Body of pancreas (tissue), 4 donors: Measurements from ENCODE around the gene CORIN. TPM values are rescaled to one million over a fixed set of nuclear protein-coding genes. Genes with fewer than 3 reads are reported as not detected.
A peak's percentile ranks its signal among the peaks of the same experiment; 100 is the strongest.

Experiments
- ATAC-seq: fragments of 150-250 bp; one replicate; pipeline ENCODE4 v1.9.1; 2016
- DNase-seq, 4 donors: peaks; one replicate each; pipeline ENCODE4 v3.0.0-alpha.2; 2019
- H3K27ac ChIP-seq, 4 donors: fragments of 200-600 bp; sonication (generic); 1 replicate in 3 of 4; 2 replicates in 1 of 4; pipeline versions ENCODE4 v1.5.1 to v1.6.1; 2016 to 2019; ENCODE audit warnings: mild to moderate bottlenecking in 1 of 4, mixed read lengths in 1 of 4, moderate library complexity in 1 of 4
- H3K27me3 ChIP-seq, 2 donors: fragments of 200-600 bp; sonication (generic); one replicate each; pipeline ENCODE4 v1.6.0; 2016; ENCODE audit warnings: mild to moderate bottlenecking in 1 of 2
- H3K36me3 ChIP-seq, 2 donors: fragments of 200-600 bp; sonication (generic); replicated peaks in 1 of 2; 2 replicates each; pipeline ENCODE4 v1.5.1; 2016; ENCODE audit warnings: low read depth in 2 of 2; ENCODE audit not compliant: insufficient read depth in 1 of 2
- H3K4me1 ChIP-seq: fragments of 200-600 bp; sonication (generic); one replicate; pipeline ENCODE4 v1.6.0; 2016
- H3K4me3 ChIP-seq, 2 donors: fragments of 200-600 bp; sonication (generic); 1 replicate in 1 of 2; 2 replicates in 1 of 2; pipeline ENCODE4 v1.5.1; 2016 to 2019
- H3K9me3 ChIP-seq, 3 donors: fragments of 200-600 bp; sonication (generic); 1 replicate in 2 of 3; 2 replicates in 1 of 3; pipeline ENCODE4 v1.5.1; 2016
- POLR2A ChIP-seq, 3 donors: fragments of 450-650 bp; IDR thresholded peaks; one replicate each; pipeline ENCODE4 v1.6.1; 2016; ENCODE audit warnings: antibody characterized with exemption in 3 of 3, mild to moderate bottlenecking in 2 of 3
- WGBS, 2 donors: methylation state at CpG; one replicate each; pipeline ENCODE4 v1.1.5; 2017; 5-methylcytosine and 5-hydroxymethylcytosine counted together
- intact Hi-C: fragments of 100-400 bp; cut with DNase I; formaldehyde crosslinking; loops from one replicate; pipeline ENCODE4 v1.15.1; 2023
- total RNA-seq, 2 donors: library from RNA; depleted of rRNA; stranded (reverse); fragments of >200 nt; gene quantifications; one replicate each; pipeline ENCODE4 v1.1.0, GENCODE V29; 2016
- TF ChIP-seq, protein P1 (sequence below), 7 experiments: fragments of 450-650 bp in 4 of 7; fragments of 200-600 bp in 3 of 7; sonication (generic) in 3 of 7; IDR thresholded peaks; one replicate each; pipeline ENCODE4 v1.5.1; 2016 to 2019; ENCODE audit warnings: antibody characterized with exemption in 7 of 7

The CORIN gene
- total RNA-seq, 2 donors from 2014 or later = 0.33 to 1.3 TPM

DNA sequence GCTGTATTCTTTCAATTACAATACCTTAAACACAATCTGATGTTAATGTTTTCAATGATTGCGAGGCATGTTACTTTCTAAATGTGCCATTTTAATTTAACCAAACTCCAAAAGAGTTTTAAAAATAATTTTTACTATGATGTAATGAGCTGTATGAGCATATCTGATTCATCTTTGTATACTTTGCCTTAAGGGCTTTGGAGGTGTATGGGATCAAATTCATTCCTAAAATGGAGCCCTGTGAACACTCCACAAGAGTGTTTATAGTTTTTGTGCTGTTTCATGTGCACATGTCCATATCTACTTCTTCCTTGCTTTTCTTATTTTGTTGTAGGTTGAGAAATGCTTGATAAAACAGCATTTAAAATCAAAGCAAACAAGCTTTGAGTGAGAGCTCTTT lies 270.4 kb downstream of the CORIN start:
- WGBS, 2 donors = 94 to 95% methylated on average over 1 of the region's 1 CpG
- Histone ChIP-seq H3K27me3 (no peaks in the 10 kb centered on the region), H3K4me3 (no peak overlapping the region), H3K36me3 (peaks cover 0 to 11% of the 10 kb centered on the region in 2 donors), H3K27ac (no peak overlapping the region), H3K4me1 (no peaks in the 10 kb centered on the region), H3K9me3 (no peaks in the 10 kb centered on the region)
- intact Hi-C loops = no loop called here
- ATAC-seq (no peak), DNase-seq (no peak)
- TF ChIP-seq POLR2A (IDR thresholded peaks at IDR 0.05) = no peak
- TF ChIP-seq, protein P1, sequence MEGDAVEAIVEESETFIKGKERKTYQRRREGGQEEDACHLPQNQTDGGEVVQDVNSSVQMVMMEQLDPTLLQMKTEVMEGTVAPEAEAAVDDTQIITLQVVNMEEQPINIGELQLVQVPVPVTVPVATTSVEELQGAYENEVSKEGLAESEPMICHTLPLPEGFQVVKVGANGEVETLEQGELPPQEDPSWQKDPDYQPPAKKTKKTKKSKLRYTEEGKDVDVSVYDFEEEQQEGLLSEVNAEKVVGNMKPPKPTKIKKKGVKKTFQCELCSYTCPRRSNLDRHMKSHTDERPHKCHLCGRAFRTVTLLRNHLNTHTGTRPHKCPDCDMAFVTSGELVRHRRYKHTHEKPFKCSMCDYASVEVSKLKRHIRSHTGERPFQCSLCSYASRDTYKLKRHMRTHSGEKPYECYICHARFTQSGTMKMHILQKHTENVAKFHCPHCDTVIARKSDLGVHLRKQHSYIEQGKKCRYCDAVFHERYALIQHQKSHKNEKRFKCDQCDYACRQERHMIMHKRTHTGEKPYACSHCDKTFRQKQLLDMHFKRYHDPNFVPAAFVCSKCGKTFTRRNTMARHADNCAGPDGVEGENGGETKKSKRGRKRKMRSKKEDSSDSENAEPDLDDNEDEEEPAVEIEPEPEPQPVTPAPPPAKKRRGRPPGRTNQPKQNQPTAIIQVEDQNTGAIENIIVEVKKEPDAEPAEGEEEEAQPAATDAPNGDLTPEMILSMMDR (IDR thresholded peaks at IDR 0.05) = no peak

DNA sequence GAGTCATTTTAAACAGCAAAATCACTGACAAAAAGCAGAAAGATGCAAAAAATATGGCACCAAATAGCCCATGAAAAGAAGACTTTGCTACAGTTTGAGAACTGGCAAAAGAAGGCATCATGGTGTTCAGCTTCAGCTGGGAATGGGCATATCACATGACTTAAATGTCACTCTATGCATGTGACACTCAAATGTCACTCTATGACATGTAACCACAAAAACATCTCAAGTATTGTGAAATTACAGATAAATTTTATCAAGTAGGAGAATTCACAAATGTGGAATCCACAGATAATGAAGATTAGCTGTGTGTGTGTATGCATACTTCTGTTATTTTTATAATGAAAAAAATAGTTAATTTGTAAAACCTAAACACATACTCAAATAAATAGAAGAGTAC lies 270.9 kb downstream of the CORIN start:
- Histone ChIP-seq H3K27ac (no peak overlapping the region), H3K27me3 (no peaks in the 10 kb centered on the region), H3K9me3 (no peaks in the 10 kb centered on the region), H3K4me1 (peaks cover 2% of the 10 kb centered on the region), H3K36me3 (peaks cover 0 to 11% of the 10 kb centered on the region in 2 donors), H3K4me3 (no peak overlapping the region)
- intact Hi-C loops = no loop called here
- TF ChIP-seq, protein P1 (IDR thresholded peaks at IDR 0.05) = no peak
- no peak for TF ChIP-seq POLR2A (IDR thresholded peaks at IDR 0.05)
- DNase-seq = no peak
- no peak for ATAC-seq

DNA sequence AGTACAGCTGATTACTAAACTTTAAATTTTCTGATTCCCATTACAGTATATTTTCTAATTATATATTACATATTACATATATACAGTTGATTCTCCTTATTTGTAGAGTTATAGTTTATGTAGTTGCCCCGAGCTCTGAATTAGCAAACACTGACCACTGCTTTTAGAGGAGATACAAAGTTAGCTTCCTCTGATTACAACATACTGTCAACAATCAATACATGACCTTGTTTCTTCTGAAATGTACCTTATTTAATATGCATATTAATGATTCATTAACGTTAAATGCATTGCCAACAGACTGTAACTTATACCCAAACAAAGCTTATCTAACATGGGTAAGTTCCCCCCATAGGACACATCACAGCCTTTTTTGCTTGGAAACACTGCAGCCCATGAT lies 271.3 kb downstream of the CORIN start:
- Histone ChIP-seq H3K27ac (no peak overlapping the region), H3K4me3 (no peak overlapping the region), H3K4me1 (peaks cover 6% of the 10 kb centered on the region), H3K9me3 (no peaks in the 10 kb centered on the region), H3K36me3 (peaks cover 0 to 10% of the 10 kb centered on the region in 2 donors), H3K27me3 (no peaks in the 10 kb centered on the region)
- TF ChIP-seq, protein P1 (IDR thresholded peaks at IDR 0.05) = no peak
- no peak for TF ChIP-seq POLR2A (IDR thresholded peaks at IDR 0.05)
- intact Hi-C loops = no loop called here
- DNase-seq = no peak
- no peak for ATAC-seq
- WGBS, 2 donors = 69 to 75% methylated on average over 2 of the region's 2 CpGs

DNA sequence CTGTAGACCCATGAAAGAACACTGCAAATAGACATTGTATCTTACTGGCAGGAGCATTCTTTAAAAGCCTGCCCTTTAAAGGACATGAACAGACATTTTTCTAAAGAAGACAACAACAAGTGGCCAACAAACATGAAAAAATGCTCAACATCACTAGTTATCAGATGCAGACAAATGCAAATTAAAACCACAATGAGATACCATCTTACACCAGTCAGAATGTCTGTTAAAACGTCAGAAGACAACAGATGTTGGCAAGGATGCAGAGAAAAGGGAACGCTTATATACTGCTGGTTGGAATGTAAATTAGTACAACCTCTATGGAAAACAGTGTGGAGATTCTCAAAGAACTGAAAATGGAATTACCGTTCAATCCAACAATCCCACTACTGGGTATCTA lies 275.6 kb downstream of the CORIN start:
- Histone ChIP-seq H3K27ac (no peak overlapping the region), H3K4me1 (peaks cover 13% of the 10 kb centered on the region), H3K27me3 (no peaks in the 10 kb centered on the region), H3K9me3 (no peaks in the 10 kb centered on the region), H3K4me3 (no peak overlapping the region), H3K36me3 (peaks cover 0 to 3% of the 10 kb centered on the region in 2 donors)
- 74 to 77% methylated on average over 3 of the region's 3 CpGs for WGBS, 2 donors
- intact Hi-C loops = no loop called here
- ATAC-seq (no peak), DNase-seq (no peak)
- TF ChIP-seq, protein P1 (IDR thresholded peaks at IDR 0.05) = no peak
- TF ChIP-seq POLR2A (IDR thresholded peaks at IDR 0.05) = no peak

DNA sequence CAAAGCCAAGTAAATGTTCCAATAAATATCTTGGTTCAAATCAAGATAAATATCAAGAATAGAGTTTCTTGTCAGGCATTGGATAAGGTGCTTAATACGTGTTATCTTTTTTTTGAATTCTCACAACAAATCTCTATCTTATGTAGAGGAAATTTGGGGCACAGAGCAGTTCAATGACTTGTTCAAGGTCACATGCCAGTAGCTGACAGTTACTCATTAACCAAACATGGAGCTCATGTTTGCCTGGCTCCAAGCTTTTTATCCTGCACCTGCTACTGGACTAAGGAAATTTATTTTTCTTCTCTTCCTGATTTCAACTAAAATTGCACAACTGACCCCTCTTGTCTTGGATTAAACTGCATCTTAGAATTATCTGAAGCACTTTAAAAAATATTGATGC lies 276.5 kb downstream of the CORIN start:
- WGBS, 2 donors = 26 to 32% methylated on average over 1 of the region's 1 CpG
- H3K27me3 ChIP-seq = no peaks in the 10 kb centered on the region
- peak in 3 of 4 donors; percentile 33 to 61 (median 50) for DNase-seq

More for the DNA sequence above, 276.5 kb downstream of the CORIN start:
- TF ChIP-seq POLR2A (IDR thresholded peaks at IDR 0.05) = no peak
- TF ChIP-seq, protein P1 (IDR thresholded peaks at IDR 0.05) = no peak
- H3K36me3 ChIP-seq = peaks cover 0 to 2% of the 10 kb centered on the region in 2 donors
- H3K4me1 ChIP-seq = peaks cover 13% of the 10 kb centered on the region
- no peak overlapping the region for H3K4me3 ChIP-seq
- peak; percentile 88 for ATAC-seq
- intact Hi-C loops = no loop called here
- H3K27ac ChIP-seq = peak overlapping the region in 2 of 4 donors; percentile 22 to 34
- H3K9me3 ChIP-seq = no peaks in the 10 kb centered on the region
